Astrocyte (in vitro differentiated cells and primary cell): Measurements from ENCODE around the gene NKAIN4.

Source experiments
- EZH2 ChIP-seq: IDR thresholded peaks from 2 replicates; pipeline ENCODE4 v1.6.1; 2012; ENCODE audit warnings: mild to moderate bottlenecking, low read length, inconsistent platforms; ENCODE audit not compliant: insufficient read depth
- TF ChIP-seq, protein P1 (sequence below): IDR thresholded peaks from 2 replicates; pipeline ENCODE4 v1.5.1; 2011; ENCODE audit warnings: low read depth, mild to moderate bottlenecking, inconsistent platforms, low read length, moderate library complexity; ENCODE audit not compliant: insufficient read depth

DNA sequence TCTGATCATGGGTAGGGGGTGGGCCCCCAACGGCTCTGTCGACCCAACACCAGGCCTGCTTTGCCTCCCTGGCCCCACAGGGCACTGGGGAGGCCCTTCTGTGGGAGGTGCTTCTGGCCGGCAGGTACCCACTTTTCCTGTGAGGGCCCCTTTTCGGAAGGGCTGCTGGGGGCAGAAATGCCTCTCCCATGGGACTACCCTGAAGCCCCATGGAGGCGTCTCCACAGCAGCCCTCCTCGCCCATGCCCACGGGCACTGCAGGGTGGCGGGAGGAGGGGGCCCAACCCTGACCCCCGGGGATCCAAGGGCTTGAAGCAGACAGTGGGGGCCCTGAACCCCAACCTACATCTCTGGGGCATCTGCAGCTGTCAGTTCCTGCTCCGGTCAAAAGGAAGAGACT is 16.2 kb downstream of the NKAIN4 start:
- TF ChIP-seq, protein P1, sequence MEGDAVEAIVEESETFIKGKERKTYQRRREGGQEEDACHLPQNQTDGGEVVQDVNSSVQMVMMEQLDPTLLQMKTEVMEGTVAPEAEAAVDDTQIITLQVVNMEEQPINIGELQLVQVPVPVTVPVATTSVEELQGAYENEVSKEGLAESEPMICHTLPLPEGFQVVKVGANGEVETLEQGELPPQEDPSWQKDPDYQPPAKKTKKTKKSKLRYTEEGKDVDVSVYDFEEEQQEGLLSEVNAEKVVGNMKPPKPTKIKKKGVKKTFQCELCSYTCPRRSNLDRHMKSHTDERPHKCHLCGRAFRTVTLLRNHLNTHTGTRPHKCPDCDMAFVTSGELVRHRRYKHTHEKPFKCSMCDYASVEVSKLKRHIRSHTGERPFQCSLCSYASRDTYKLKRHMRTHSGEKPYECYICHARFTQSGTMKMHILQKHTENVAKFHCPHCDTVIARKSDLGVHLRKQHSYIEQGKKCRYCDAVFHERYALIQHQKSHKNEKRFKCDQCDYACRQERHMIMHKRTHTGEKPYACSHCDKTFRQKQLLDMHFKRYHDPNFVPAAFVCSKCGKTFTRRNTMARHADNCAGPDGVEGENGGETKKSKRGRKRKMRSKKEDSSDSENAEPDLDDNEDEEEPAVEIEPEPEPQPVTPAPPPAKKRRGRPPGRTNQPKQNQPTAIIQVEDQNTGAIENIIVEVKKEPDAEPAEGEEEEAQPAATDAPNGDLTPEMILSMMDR = no peak
- no peak for TF ChIP-seq EZH2
